ENCODE measurements around the gene MAPK8IP1.

- TF ChIP-seq EZH2 (IDR thresholded peaks at IDR 0.05; ENCODE audit: low read length) (no peak), CTCF (optimal IDR thresholded peaks at IDR 0.05 in 1 of 3, IDR thresholded peaks at IDR 0.05 in 1 of 3, conservative IDR thresholded peaks at IDR 0.05 in 1 of 3; ENCODE audit: extremely low read depth in 1 of 3, insufficient read depth in 2 of 3, low read length in 3 of 3) (no peak)
Observed at GRCh38 chr11:45885274-45885920, at the start of gene MAPK8IP1.

Measured in keratinocyte (primary cell).